Upper lobe of left lung (tissue), 6 donors: ENCODE data around the gene OSCAR. TPM values are rescaled to one million over a fixed set of nuclear protein-coding genes. Genes with fewer than 3 reads are reported as not detected.

Experiments used
- ATAC-seq, 2 donors: fragments of 200-7000 bp; cut with Tn5 transposase; one replicate each; pipeline ENCODE4 v1.9.1; 2022; ENCODE audit warnings: mild to moderate bottlenecking in 2 of 2, moderate library complexity in 2 of 2; ENCODE audit not compliant: low FRiP score in 2 of 2
- DNase-seq, 2 donors: peaks; one replicate each; pipeline ENCODE4 v3.0.0-alpha.2; 2019 to 2020
- H3K27ac ChIP-seq, 4 donors: fragments of 200-600 bp; sonication (generic); one replicate each; pipeline ENCODE4 v1.5.1; 2016 to 2019
- H3K27me3 ChIP-seq, 4 donors: fragments of 200-600 bp; sonication (generic); one replicate each; pipeline ENCODE4 v1.5.1; 2017 to 2019
- H3K36me3 ChIP-seq, 4 donors: fragments of 200-600 bp; sonication (generic); one replicate each; pipeline ENCODE4 v1.5.1; 2016 to 2019
- H3K4me1 ChIP-seq, 4 donors: fragments of 200-600 bp; sonication (generic); one replicate each; pipeline ENCODE4 v1.5.1; 2018 to 2019
- H3K4me3 ChIP-seq, 4 donors: fragments of 200-600 bp; sonication (generic); one replicate each; pipeline ENCODE4 v1.5.1; 2017 to 2019; ENCODE audit warnings: mild to moderate bottlenecking in 2 of 4, moderate library complexity in 1 of 4
- H3K9me3 ChIP-seq, 4 donors: fragments of 200-600 bp; sonication (generic); one replicate each; pipeline ENCODE4 v1.5.1; 2018 to 2019
- EP300 ChIP-seq, 4 donors: sonication (generic); formaldehyde crosslinking; IDR thresholded peaks; one replicate each; pipeline ENCODE4 v1.5.1; 2017; ENCODE audit warnings: antibody characterized with exemption in 4 of 4, control low read depth in 2 of 4
- POLR2A ChIP-seq, 4 donors: fragments of 450-650 bp; IDR thresholded peaks; one replicate each; pipeline ENCODE4 v1.5.1; 2016 to 2017; ENCODE audit warnings: antibody characterized with exemption in 4 of 4, mild to moderate bottlenecking in 2 of 4
- POLR2AphosphoS5 ChIP-seq, 2 donors: sonication (generic); formaldehyde crosslinking; IDR thresholded peaks; one replicate each; pipeline ENCODE4 v1.5.1; 2017; ENCODE audit warnings: antibody characterized with exemption in 2 of 2
- WGBS, 2 donors: methylation state at CpG; one replicate each; pipeline ENCODE4 v1.1.5; 2017 to 2018; 5-methylcytosine and 5-hydroxymethylcytosine counted together
- total RNA-seq, 6 donors: library from RNA; depleted of rRNA in 4 of 6; stranded (reverse); fragments of >200 nt in 4 of 6; gene quantifications; one replicate each; pipeline versions ENCODE4 v1.1.0 to v1.2.1, GENCODE V29; 2016 to 2021
- TF ChIP-seq, protein P1 (sequence below), 6 experiments: fragments of 450-650 bp in 4 of 6; fragments of 200-600 bp in 2 of 6; sonication (generic) in 2 of 6; IDR thresholded peaks; one replicate each; pipeline ENCODE4 v1.5.1; 2016 to 2019; ENCODE audit warnings: antibody characterized with exemption in 6 of 6
- donor health status: DM: no; HTN: no; CAD: no; lungs with moderate emphysema.
- donor health status: DM: no; HTN: yes; CAD: no; lungs with severe emphysema.

Gene OSCAR
- total RNA-seq, 6 donors from 2014 or later: 18.5 to 119 (median 49.5) TPM

DNA sequence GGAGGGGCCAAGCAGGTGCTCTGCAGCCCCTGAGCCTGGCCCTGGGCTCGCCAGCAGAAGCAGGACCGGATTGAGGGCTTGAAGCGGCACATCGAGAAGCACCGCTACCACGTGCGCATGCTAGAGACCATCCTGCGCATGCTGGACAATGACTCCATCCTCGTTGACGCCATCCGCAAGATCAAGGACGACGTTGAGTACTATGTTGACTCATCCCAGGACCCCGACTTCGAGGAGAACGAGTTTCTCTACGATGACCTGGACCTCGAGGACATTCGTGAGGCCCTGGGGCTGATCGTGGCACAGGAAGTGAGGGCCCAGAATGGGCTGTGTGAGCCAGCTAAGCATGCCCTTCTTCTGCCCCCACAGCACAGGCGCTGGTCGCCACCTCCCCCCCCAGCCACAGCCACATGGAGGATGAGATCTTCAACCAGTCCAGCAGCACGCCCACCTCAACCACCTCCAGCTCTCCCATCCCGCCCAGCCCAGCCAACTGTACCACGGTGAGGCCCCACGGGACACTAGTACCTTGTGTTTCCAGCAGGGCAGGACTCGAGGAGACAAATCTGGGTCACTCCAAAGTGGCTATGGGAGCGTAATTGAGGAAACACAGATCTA lies 45.0 kb upstream of the OSCAR start:
- no peak for DNase-seq
- Histone ChIP-seq H3K4me3 (no peak overlapping the region), H3K9me3 (no peaks in the 10 kb centered on the region), H3K36me3 (peaks cover 44 to 91% (median 86%) of the 10 kb centered on the region in 4 donors), H3K27me3 (no peaks in the 10 kb centered on the region), H3K4me1 (peaks cover under 1 to 7% (median 4%) of the 10 kb centered on the region in 4 donors), H3K27ac (no peak overlapping the region)
- ATAC-seq: no peak
- WGBS, 2 donors: 89 to 93% methylated on average over 10 to 28 of the region's 28 CpGs
- TF ChIP-seq EP300 (IDR thresholded peaks at IDR 0.05) (no peak), POLR2AphosphoS5 (IDR thresholded peaks at IDR 0.05) (no peak), POLR2A (IDR thresholded peaks at IDR 0.05) (no peak)
- TF ChIP-seq, protein P1, sequence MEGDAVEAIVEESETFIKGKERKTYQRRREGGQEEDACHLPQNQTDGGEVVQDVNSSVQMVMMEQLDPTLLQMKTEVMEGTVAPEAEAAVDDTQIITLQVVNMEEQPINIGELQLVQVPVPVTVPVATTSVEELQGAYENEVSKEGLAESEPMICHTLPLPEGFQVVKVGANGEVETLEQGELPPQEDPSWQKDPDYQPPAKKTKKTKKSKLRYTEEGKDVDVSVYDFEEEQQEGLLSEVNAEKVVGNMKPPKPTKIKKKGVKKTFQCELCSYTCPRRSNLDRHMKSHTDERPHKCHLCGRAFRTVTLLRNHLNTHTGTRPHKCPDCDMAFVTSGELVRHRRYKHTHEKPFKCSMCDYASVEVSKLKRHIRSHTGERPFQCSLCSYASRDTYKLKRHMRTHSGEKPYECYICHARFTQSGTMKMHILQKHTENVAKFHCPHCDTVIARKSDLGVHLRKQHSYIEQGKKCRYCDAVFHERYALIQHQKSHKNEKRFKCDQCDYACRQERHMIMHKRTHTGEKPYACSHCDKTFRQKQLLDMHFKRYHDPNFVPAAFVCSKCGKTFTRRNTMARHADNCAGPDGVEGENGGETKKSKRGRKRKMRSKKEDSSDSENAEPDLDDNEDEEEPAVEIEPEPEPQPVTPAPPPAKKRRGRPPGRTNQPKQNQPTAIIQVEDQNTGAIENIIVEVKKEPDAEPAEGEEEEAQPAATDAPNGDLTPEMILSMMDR (IDR thresholded peaks at IDR 0.05): no peak

DNA sequence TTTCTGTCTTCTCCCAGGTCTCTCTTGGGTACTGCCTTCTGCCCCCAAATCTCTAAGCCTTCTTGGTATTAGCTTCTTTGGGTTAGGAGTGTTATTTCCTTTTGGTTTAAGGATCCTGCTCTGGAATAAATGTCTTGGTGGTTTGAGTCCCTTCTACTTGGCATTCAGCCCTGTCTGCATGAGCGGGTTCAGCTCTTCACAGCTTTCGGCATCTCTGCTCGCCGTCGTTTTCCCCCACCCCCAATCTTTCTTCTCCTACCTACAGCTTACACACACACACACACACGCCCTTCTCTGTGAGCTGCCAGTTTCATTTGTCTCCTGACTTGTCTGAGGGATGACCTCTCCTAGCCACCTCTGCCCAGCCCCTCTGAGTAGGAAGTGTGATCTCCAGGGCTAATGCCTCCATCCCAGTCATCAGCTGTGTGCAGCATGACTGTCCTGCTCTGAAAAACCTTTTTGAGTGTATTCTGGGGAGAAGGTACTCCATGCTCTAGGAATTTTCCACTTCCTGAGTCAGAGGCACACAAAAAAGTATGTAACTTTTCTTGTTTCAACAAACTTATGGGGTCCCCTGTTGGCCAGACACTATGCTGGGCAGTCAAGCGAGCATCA lies 41.7 kb upstream of the OSCAR start:
- WGBS, 2 donors: 85 to 87% methylated on average over 7 of the region's 7 CpGs
- no peak for ATAC-seq
- Histone ChIP-seq H3K27ac (no peak overlapping the region), H3K4me3 (no peak overlapping the region), H3K27me3 (no peaks in the 10 kb centered on the region), H3K9me3 (no peaks in the 10 kb centered on the region), H3K36me3 (peaks cover 41 to 63% (median 52%) of the 10 kb centered on the region in 4 donors), H3K4me1 (peaks cover 22 to 34% (median 28%) of the 10 kb centered on the region in 4 donors)
- no peak for DNase-seq
- no peak for TF ChIP-seq POLR2AphosphoS5 (IDR thresholded peaks at IDR 0.05)

DNA sequence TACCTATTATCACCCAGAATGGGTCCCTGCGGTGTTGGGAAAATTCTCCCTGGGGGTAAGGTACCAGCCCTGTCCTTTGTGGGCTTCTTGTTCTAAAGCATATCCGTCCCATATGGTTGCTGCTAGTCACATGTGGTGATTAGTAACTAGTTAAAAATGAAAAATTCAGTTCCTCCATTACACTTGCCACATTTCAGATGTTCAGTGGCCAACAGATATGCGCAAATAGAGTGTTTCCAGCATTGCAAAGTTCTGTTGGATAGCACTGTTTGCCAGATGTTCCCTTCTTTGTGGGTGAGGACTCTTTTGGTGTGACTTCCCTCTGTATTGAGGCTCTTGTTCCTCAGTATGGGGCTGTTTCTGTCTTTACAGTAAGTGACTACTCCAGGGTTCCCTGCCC lies 40.8 kb upstream of the OSCAR start:
- no peak overlapping the region for H3K27ac ChIP-seq
- peaks cover 24 to 38% (median 31%) of the 10 kb centered on the region in 4 donors for H3K4me1 ChIP-seq
- no peaks in the 10 kb centered on the region for H3K9me3 ChIP-seq
- 92 to 93% methylated on average over 3 of the region's 3 CpGs for whole genome bisulfite sequencing, 2 donors
- TF ChIP-seq, protein P1 (IDR thresholded peaks at IDR 0.05): no peak
- TF ChIP-seq POLR2A (IDR thresholded peaks at IDR 0.05) (no peak), POLR2AphosphoS5 (IDR thresholded peaks at IDR 0.05) (no peak), EP300 (IDR thresholded peaks at IDR 0.05) (no peak)
- peaks cover 32 to 54% (median 43%) of the 10 kb centered on the region in 4 donors for H3K36me3 ChIP-seq
- ATAC-seq (no peak), DNase-seq (no peak)
- H3K4me3 ChIP-seq: no peak overlapping the region
- H3K27me3 ChIP-seq: no peaks in the 10 kb centered on the region

DNA sequence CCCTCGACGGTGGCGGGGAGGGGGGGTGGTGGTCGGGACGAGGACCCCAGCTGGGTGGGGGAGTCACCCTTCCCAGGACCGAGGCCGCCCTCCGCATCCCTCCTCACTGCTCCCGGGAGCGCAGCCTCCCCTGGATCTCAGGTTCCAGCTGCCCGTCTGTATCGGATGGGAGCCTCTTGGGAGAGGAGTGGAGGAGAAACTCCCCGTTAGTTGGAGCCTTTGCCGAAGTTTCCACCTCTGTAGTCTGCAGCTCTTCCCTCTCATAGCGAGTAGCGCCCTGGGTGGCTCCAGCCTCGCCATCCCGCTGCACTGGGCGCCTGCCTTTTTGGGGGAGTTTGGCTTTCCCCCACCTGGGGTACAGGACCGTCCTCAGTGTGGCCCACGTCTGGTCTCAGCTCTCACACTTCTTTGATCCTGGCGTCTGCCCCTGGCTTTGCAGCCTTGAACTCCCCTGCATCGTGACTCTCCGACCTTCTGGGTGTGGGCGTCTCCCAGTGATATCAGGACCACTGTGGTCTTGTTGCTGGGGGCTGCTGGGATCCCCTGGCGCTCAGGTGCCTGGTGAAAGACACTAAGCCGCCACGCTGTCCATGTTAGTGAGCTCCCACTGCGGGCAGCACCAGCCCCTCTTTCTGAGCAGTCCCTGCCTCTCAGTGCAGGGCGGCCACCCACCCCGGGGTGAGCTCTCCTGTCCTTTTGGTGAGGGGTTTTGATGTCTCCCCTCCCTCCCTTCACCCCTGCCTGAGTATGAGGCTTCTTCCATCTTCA lies 38.1 kb upstream of the OSCAR start:
- Histone ChIP-seq H3K9me3 (no peaks in the 10 kb centered on the region), H3K36me3 (peaks cover 10 to 27% (median 17%) of the 10 kb centered on the region in 4 donors), H3K4me1 (peaks cover 32 to 44% (median 38%) of the 10 kb centered on the region in 4 donors), H3K27me3 (no peaks in the 10 kb centered on the region), H3K27ac (peak overlapping the region; percentile 93 to 99 (median 96)), H3K4me3 (peak overlapping the region; percentile 92 to 100 (median 94))
- ATAC-seq: no peak
- TF ChIP-seq EP300 (IDR thresholded peaks at IDR 0.05): no peak
- TF ChIP-seq, protein P1 (IDR thresholded peaks at IDR 0.05): no peak
- no peak for TF ChIP-seq POLR2A (IDR thresholded peaks at IDR 0.05)
- 38 to 52% methylated on average over 15 to 21 of the region's 31 CpGs for WGBS, 2 donors
- DNase-seq: no peak
